HG03520 (cell line): ENCODE measurements around the gene DUS1L.
A peak's percentile ranks its signal among the peaks of the same experiment; 100 is the strongest.

Experiments
- ATAC-seq: cut with Tn5 transposase; IDR thresholded peaks from one replicate; pipeline ENCODE4 v1.9.1; 2021; ENCODE audit warnings: mild to moderate bottlenecking, moderate library complexity; ENCODE audit not compliant: unreplicated experiment

DUS1L gene

DNA sequence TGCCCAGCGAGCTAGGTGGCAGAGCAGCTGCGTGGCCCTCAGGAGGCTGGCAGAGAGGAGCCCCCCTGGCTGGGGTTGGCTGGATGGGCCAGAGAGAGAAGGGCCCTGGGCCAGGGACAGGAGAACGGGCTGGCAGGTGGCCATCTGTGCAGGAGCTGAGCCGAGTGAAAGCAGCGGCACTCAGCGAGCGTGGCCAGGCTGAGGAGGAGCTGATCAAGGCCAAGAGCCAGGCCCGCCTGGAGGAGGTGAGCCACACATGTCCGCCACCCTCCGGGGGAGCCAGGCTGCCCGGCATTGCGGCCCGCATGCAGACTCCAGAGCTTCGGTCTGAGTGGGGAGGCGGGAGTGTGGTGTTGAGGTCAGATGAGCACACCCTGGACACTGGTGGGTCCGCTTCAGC, 36.2 kb downstream of the DUS1L start:
- ATAC-seq: no peak

DNA sequence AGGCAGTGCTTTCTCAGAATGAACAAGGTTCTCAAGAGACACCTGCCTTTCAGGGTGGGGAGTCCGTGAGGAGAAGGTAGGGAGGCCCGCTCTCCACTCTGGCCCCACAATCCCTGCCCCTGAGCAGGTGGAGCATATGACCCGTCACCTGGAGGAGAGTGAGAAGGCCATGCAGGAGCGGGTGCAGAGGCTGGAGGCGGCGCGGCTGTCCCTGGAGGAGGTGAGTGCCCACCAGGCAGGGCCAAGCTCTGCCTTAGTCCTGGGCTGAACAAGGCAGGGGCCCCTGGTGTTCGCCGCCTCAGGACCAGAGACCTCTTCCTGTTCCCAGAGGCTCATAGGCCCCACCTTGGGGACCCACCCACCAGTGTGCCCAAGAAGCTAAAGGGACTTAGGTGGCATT, 36.6 kb downstream of the DUS1L start:
- no peak for ATAC-seq

DNA sequence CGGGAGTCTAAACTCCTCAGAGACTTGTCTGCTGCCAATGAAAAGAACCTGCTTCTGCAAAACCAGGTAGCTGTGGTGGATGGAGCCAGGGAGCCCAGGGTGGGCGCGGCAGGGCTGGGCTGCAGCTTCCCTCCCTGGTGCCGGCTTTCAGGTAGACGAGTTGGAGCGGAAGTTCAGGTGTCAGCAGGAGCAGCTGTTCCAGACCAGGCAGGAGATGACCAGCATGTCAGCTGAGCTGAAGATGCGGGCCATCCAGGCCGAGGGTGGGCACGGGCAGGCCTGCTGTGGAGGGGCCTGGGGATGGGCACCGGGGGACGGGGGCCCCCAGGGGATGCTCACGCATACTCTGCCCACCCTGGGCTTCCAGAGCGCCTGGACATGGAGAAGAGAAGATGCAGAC, 37.4 kb downstream of the DUS1L start:
- ATAC-seq: no peak

DNA sequence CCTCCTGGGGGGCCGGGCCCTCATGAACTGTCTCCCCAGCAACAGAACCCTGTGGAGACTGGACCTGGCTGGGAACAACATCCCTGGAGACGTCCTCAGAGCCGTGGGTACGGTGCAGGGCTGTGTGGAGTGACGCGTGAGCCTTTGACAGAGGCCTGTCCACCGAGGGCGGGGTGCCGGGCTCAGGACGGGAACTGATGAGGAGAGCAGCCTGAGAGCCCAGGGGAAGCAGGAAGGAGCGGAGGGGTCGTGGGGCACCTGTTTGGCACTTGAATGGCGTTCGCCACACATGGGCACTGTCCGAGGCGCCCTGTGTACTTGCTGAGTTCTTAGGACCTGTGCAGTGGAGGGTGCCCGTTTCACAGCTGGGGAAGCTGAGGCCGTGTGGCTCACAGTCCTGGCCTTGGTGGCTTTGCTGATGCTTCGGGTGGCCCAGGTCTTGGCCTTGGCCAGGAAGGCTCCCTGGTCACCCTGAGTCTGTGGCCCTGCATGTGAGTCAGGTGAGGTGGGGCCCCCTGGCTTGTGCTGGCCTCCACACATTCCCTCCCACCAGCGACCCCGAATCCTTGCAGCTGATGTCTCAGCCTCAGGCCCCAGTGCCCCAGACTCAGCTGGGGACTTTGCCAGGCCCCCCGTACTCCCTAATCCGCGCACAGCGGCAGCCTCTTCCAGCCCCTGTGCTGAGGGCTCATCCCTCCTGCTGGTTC, 40.0 kb downstream of the DUS1L start:
- no peak for ATAC-seq

DNA sequence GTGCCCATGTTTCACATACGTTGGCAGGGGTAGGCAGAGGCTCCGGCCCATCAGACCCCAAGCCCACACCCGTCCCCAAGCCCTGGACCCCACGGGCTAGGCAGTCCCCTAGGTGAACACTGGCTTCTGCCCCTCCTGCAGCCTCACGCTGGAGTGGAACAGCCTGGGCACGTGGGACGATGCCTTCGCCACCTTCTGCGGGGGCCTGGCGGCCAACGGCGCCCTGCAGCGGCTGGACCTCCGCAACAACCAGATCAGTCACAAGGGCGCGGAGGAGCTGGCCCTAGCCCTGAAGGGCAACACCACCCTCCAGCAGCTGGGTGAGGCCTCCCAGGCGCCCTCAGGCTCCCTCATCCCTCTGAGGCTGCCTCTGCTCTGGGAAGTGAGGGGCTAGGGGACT, 40.7 kb downstream of the DUS1L start:
- no peak for ATAC-seq

DNA sequence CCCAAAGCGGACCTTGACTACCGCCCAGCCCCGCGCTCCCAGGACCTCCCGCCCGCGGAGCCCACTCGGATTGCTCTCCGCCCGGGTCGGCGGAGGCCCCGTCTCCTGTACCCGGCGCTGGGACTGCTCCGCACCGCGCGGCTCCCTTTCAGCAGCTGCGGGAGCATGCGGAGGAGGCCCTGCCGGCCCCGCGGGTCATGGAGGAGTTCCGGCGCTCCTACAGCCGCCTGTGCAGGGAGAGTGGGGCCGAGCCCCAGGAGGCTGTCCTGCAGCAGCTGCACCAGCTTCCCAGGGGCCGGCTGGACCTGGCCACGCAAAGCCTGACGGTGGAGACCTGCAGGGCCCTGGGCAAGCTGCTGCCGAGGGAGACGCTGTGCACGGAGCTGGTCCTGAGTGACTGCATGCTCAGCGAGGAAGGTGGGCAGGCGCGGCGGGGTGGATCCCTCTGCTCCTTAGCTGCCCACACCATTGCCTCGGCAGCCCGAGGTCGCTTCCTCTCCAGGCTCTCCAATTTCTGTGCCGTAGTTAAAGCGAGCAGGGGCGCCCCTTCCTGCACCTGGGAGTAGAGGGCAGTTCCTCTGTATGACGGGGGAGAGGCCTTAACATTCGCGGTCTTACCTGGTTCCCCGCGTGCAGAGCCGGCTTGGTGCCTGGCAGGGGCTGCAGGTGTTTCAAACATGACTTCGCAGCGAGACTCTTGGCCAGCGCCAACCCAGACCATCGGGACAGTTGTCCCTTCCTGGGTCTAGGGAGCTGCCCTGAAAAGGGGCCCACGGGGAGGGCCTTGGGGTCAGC, 42.0 kb downstream of the DUS1L start:
- ATAC-seq: peak; percentile 1

DNA sequence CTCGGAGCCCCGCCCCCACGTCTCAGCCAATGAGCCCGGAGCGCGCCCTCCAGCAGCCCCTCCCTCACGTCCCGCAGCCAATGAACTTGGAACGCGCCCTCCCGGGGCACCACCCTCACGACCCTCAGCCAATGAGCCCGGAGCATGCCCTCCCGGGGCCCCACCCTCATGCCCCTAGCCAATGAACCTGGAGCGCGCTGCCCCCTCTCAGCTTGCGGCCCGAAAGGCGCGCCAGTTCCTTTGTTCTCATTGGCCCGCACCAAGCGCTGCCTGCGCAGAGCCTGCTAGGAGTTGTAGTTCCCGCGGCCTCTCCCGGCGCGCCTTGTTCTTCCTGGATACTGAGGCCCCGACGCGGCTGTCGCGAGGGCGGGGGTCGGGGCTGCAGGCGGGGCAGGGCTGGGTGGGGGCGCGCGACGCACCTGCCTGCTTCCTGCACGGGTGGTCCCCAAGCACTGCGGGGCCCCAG, 42.6 kb downstream of the DUS1L start, which contains the start of gene LRRC45:
Gene LRRC45, plus strand, starts transcription at position 325 of the 466 bp plus-strand sequence. CDS start 339 bp downstream, outside the sequence.
- peak; percentile 78 for ATAC-seq

DNA sequence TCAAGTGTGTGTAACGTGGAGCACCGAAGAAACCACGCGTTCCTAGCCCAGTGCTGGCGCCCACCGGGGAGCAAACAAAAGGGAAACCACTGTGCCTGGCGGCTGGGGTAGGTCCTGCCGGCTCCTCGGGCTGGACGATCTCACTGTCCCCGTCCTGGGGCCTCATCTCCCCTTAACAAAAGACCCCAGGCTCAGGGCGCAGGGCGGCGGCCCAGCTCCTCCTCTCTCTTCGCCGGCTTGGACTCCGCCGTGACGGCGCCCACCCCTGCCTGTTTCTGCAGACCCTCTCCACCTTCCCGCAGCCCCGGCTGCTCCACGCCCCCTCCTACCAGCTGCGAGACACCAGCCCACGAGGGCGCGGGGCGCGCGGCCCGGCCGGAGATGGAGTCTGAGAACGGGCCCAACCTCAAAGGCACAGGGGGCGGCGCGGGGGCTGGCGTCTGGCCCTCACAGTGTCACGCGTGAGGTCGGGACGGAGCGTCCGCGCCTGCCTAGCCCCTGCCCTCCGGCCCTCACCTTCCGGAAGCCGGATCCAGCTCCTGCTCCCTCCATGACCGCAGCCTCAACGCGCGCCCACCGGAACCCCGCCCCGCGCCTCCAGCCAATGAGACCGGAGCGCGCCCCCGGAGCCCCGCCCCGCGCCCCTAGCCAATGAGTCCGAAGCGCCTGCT, 43.2 kb downstream of the DUS1L start, which contains the start of gene CENPX:
Gene CENPX, minus strand, starts transcription at position 569 of the 671 bp plus-strand sequence. Its CDS starts 17 bp downstream, at position 552.
- no peak for ATAC-seq

DNA sequence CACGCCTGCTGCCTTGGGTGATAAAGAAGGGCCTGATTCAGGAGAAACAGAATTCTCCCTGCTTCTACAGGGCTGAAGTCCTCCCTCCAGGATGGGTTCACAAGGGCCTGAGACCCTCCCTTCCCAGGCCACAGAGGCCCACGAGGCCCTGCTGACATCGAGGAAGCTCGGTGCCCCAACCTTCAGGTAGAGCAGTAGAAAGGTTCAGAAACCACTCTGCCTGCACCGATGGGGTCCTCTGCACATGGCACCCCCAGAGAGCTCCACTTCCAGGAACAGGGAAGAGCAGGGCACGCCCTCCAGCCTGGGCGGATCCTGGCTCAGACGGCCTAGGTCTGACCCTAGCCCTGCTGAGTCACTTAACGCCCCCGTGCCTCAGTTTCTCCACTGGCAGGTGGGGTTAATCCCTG, 43.7 kb downstream of the DUS1L start:
- no peak for ATAC-seq

DNA sequence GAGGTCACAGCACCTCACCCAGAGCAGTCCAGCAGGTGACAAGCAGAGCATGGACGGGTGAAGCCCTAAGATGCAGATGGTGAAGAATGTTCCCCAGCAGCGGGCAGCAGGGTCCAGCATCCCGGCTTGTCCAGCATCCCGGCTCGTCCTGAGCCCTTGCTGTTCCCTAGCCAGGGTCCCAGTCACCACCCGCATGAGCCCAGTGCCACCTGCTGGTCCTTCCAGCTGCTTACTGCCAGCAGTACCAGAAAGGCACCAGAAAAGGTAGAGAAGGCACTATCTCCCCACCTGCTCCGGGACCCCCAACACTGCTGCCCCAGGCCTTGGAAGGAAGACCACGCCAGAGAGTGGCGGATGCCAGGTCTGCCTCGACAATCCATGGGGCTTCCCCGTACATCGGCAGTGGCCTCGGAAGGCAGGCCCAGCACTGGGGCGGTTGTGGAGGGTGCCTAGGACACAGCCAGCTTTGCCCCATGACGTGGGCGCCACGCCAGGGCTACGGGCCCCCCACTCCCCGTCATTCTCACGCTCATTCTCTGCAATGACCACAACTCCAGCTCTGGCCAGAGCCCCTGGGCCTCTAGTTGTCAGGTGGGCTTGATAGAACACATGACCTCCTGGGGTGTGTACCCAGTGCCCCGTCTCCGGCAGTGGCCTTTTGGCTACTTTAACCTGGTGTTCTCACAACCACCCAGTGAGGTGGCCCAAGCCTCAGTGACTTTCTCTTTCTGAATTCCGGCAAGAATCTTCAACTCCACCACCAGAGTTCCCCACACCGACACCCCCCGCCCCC, 44.3 kb downstream of the DUS1L start:
- no peak for ATAC-seq

DNA sequence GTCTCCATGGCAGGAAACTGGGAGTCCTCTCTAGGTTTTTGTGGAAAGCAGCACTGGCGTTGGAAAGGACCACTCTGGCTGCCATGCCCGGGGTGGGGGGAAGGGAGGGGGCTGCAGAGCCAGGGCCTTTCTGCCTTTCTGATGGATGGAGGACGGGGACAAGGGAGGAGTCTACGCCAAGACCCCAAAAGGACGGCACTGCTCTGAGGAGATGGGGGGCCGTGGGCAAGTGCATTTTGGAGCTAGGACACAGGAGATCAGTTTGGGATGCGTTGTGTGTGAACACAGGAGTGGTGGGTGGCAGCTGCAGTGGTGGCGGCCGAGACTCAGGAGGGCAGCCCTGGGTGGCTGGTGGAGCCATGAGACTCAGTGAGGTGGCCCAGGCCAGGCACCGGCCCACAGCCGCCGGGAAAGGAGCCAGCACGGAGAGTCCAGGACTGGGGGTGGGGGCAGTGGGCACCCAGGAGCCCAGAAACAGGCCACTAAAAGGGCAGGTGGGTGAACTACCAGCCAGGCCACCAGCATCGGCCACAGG, 45.0 kb downstream of the DUS1L start:
- no peak for ATAC-seq

DNA sequence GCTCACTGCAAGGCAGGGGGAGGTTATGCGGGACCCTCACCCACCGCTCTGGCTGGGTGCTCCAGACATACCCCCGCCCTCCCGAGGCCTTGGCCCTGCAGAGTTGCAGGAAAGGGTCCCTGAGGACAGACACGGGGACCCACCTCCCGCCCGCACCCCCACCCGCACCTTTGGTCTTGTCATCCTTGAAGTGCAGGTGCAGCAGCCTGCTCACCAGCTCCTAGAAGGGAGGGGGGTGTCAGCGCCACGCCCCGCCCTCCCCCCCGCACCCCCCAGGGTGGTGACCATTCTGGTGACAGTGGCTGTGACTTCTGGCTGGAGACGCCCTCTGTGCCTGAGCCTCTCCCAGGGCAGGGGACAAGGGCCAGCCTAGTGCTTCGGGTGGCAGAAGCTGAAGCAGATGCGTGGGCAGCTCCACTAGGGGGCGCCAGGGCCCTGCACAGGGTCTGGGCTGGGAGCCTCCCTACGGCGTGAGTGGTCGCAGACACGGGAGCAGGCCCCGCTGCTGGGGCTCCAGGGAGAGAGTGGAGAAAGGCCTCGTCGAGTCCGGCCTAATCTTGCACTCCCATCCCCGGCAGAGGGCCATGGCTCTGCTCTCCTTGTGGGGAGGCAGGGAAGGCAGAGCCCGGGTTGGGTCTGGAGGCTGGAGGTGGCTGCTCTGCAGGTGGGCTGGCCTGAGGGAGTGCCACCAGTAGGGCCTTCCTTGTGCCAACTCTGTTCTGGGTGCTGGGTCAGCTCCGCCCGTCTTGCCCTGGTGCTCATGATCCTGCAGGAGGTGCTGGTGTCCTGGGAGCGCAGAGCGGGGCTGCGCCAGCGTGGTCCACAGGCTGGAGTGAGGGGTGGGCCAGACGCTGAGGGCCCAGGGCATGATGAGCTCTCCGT, 45.7 kb downstream of the DUS1L start:
- ATAC-seq: no peak

DNA sequence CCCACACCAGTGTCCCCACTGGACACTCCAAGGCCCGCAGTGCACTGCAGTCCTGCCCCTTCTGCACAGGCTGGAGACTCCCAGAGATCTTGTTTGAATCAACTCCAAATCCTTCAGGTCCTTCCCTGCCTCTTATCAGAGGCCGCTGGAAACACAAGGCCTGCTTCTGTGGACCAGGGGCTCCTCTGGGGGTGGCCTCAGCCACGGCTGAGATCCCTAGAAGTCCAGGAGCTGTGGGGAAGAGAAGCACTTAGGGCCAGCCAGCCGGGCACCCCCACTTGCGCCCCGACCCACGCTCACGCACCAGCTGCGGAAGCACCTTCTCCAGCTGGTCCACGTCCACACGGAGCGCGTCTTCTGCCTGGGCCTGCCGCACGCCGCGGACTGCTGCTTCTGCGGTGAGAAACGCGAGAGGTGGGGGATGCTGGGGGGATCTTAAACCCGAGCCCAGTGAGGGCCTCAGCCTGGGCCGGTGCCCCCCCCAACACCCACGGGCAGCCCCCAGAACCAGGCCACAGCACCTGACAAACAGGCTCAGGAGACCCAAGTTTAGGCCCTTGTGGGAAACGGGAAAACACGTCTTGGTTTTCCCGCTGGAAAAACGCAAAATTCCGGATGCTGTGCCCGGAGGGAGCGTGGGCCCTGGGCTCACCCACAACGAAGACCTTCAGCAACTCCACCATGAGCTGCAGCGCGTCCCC, 46.5 kb downstream of the DUS1L start:
- ATAC-seq: no peak

DNA sequence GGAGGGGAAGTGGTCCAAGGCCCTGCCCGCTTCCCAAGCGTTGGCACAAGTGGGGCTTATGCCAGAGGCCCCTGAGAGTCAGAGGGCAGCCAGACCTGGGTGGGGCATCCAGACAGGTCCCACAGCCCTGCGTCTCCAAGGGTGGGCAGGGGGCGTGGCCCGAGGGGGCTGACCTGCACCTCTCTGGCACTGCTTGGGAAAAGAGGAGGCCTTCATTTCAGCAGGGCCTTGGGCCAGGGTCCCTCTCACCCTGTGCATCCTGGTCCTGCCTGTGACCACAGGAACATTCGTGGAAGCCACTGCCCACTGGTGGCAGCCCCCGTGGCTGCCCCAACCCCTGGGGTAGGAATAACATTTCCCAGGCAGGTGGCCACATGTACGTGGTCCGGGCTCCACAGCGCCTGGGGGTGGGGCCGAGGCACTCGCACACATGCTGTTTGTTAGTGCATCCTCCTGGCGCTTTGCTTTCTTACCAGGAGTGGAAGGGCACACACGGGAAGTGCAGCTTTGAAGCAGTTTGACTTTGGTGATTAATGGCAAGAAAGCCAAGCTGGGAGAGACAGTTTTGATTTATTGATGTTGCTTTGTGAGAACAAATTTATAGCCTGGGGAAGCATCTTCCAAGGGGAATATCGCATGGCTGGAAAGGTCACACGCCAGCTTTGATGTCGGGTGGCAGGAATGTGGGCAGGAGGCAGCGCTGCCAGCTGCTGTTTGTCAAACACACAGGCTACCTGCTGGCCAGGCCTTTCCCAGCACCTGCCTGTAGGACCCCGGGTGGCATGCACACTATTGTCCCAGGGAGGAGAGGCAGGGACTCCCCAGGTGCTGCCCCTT, 47.2 kb downstream of the DUS1L start:
- ATAC-seq: no peak

DNA sequence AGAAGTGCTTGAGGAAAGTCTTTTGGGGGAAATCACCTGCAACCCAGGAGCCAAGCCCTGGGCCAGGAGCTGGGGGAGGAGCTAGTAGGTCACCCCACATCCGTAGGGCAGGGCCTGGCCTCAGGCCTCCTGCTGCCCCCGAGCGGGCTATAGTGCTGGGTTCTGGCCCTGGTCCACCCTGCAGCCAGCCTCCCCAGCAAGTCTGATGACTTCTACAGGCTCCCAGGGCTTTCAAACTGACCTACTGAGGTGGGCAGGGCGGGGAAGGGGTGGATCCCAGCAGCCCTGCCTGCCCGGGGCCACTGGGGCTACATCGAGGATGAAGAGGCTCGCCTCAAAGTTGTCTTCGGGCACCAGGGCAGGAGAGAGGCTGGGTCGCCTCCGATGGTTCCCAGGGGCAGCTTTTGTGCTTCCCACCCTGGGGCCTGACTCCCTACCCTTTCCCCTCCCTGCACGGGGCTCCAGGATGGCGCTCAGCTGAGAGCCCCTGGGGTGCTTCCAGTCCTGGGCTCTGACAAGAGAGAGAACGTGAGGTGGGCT, 47.9 kb downstream of the DUS1L start:
- no peak for ATAC-seq

DNA sequence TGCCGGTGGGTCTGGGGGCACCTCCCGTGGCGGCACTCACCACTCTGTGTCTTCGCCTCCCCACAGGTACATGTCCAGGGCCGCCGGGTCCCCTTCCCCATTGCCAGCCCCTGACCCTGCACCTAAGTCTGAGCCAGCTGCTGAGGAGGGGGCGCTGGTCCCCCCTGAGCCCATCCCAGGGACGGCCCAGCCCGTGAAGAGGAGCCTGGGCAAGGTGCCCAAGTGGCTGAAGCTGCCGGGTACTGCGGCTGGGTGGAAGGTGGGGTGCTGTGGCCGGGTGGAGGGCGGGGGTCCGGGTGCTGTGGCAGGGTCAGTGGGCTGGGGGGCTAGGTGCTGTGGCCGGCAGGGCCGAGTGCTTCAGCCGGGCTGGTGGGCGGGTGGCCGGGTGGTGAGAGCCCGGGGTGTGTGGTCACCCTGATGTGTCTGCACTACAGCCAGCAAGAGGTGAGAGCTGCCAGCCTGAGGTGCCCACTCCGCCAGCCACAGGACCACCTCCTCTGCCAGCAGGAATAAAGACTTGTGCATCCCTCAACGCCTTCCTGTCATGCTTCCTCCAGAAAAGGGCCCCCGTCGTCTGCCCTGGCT, 48.6 kb downstream of the DUS1L start:
- ATAC-seq: no peak
